ENCODE results near the gene ABCB1. TPM values are rescaled to one million over a fixed set of nuclear protein-coding genes. Genes with fewer than 3 reads are reported as not detected.

ABCB1 gene
- total and polyA plus RNA-seq, 10 of the 15 experiments (the other 5 are each of a cell fraction or from before 2014, with no cell fraction given), result 0.40 to 13.9 (median 1.9) TPM

DNA sequence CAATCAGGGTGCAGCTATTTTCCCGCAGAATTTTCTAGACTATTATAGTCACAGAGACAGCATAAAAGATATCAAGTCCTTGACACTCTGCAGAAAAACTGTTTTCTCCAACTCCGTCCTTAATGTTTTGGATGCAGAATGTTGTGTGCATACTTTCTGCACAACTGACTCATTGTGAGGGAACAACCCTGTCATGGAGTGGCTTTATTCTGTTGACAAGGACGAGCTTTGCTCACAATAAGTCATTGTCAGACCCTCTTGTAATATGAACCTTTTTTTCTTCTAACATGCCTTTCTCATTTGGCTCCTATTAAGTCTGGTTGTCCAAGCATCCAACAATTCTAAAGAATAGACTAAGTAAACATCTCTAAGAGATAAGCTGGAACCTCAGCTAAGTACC lies 142.5 kb downstream of the ABCB1 start (continued):
- TF ChIP-seq, protein P1, sequence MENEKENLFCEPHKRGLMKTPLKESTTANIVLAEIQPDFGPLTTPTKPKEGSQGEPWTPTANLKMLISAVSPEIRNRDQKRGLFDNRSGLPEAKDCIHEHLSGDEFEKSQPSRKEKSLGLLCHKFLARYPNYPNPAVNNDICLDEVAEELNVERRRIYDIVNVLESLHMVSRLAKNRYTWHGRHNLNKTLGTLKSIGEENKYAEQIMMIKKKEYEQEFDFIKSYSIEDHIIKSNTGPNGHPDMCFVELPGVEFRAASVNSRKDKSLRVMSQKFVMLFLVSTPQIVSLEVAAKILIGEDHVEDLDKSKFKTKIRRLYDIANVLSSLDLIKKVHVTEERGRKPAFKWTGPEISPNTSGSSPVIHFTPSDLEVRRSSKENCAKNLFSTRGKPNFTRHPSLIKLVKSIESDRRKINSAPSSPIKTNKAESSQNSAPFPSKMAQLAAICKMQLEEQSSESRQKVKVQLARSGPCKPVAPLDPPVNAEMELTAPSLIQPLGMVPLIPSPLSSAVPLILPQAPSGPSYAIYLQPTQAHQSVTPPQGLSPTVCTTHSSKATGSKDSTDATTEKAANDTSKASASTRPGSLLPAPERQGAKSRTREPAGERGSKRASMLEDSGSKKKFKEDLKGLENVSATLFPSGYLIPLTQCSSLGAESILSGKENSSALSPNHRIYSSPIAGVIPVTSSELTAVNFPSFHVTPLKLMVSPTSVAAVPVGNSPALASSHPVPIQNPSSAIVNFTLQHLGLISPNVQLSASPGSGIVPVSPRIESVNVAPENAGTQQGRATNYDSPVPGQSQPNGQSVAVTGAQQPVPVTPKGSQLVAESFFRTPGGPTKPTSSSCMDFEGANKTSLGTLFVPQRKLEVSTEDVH (IDR thresholded peaks at IDR 0.05; ENCODE audit: low read depth, partially characterized antibody), result no peak
- TF ChIP-seq RBBP5 (conservative IDR thresholded peaks at IDR 0.05) (no peak), ZZZ3 (IDR thresholded peaks at IDR 0.05; ENCODE audit: control insufficient read depth, insufficient read length, low read depth) (no peak), IKZF1 (conservative IDR thresholded peaks at IDR 0.05) (no peak), FOS (IDR thresholded peaks at IDR 0.05; ENCODE audit: borderline replicate concordance, extremely low read depth, insufficient read length) (no peak), TAF1 (IDR thresholded peaks at IDR 0.05; ENCODE audit: borderline replicate concordance, low read depth, low read length) (no peak), EGR1 (IDR thresholded peaks at IDR 0.05; ENCODE audit: borderline replicate concordance in 1 of 2, low read depth in 2 of 2, low read length in 2 of 2) (no peak), PAX8 (IDR thresholded peaks at IDR 0.05) (no peak)
- TF ChIP-seq, protein P2, sequence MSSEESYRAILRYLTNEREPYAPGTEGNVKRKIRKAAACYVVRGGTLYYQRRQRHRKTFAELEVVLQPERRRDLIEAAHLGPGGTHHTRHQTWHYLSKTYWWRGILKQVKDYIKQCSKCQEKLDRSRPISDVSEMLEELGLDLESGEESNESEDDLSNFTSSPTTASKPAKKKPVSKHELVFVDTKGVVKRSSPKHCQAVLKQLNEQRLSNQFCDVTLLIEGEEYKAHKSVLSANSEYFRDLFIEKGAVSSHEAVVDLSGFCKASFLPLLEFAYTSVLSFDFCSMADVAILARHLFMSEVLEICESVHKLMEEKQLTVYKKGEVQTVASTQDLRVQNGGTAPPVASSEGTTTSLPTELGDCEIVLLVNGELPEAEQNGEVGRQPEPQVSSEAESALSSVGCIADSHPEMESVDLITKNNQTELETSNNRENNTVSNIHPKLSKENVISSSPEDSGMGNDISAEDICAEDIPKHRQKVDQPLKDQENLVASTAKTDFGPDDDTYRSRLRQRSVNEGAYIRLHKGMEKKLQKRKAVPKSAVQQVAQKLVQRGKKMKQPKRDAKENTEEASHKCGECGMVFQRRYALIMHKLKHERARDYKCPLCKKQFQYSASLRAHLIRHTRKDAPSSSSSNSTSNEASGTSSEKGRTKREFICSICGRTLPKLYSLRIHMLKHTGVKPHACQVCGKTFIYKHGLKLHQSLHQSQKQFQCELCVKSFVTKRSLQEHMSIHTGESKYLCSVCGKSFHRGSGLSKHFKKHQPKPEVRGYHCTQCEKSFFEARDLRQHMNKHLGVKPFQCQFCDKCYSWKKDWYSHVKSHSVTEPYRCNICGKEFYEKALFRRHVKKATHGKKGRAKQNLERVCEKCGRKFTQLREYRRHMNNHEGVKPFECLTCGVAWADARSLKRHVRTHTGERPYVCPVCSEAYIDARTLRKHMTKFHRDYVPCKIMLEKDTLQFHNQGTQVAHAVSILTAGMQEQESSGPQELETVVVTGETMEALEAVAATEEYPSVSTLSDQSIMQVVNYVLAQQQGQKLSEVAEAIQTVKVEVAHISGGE (CRISPR knock-in tag; IDR thresholded peaks at IDR 0.05), result no peak

Data from GM12878 (cell line).